Esophagus squamous epithelium (tissue), 4 donors: Measurements from ENCODE around the gene S100A6.

Source experiments
- POLR2A ChIP-seq, 4 donors: fragments of 450-650 bp; IDR thresholded peaks; one replicate each; pipeline ENCODE4 v1.6.1; 2017; ENCODE audit warnings: antibody characterized with exemption in 4 of 4, mild to moderate bottlenecking in 4 of 4, moderate library complexity in 3 of 4
- TF ChIP-seq, protein P1 (sequence below), 6 experiments: fragments of 450-650 bp in 4 of 6; fragments of 200-600 bp in 2 of 6; sonication (generic) in 2 of 6; IDR thresholded peaks; one replicate each; pipeline ENCODE4 v1.5.1; 2016 to 2019; ENCODE audit warnings: antibody characterized with exemption in 6 of 6, mild to moderate bottlenecking in 4 of 6, moderate library complexity in 4 of 6

DNA sequence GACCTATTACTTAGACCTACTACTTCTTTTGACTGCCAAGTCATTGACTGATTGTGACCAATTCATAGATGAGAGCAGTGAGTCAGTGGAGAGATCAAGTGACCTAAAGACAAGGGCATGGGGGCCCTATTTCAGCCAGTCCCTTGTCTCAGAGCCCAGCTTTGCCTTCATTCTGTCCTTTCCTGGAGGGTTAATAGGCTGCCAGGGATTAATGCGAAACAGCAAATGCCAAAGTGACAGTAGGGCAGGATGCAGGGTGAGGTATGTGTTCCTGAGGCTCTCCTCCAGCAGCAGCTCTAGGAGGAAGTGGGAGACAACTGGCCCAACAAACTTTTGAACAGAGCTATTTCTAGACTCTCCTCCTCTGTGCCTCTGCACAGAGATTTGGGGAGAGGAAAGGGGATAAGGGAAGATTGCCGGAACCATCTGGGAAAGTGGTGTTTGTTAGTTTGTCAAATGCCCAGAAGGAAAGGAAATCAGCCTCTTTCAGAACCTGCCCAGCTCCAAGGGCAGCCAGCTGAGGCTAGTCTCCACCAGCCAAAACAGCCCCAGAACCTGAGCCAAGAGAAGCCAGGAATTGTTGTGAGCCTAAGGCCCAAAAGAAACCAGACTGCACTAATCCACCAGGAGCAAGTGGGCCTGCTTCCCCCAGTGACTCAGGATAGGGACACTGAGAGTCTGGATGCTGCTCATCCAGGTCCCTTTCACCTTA is 18.2 kb upstream of the S100A6 start:
- TF ChIP-seq POLR2A (IDR thresholded peaks at IDR 0.05) = no peak
- TF ChIP-seq, protein P1, sequence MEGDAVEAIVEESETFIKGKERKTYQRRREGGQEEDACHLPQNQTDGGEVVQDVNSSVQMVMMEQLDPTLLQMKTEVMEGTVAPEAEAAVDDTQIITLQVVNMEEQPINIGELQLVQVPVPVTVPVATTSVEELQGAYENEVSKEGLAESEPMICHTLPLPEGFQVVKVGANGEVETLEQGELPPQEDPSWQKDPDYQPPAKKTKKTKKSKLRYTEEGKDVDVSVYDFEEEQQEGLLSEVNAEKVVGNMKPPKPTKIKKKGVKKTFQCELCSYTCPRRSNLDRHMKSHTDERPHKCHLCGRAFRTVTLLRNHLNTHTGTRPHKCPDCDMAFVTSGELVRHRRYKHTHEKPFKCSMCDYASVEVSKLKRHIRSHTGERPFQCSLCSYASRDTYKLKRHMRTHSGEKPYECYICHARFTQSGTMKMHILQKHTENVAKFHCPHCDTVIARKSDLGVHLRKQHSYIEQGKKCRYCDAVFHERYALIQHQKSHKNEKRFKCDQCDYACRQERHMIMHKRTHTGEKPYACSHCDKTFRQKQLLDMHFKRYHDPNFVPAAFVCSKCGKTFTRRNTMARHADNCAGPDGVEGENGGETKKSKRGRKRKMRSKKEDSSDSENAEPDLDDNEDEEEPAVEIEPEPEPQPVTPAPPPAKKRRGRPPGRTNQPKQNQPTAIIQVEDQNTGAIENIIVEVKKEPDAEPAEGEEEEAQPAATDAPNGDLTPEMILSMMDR (IDR thresholded peaks at IDR 0.05) = no peak
